Neural progenitor cell (in vitro differentiated cells): ENCODE measurements around the gene EVA1A.

Experiments
- EZH2 ChIP-seq: fragments of 200-600 bp; sonication (generic); IDR thresholded peaks from 2 replicates; pipeline ENCODE4 v1.6.1; 2017; ENCODE audit warnings: antibody characterized with exemption, mild to moderate bottlenecking, moderate library complexity
- TF ChIP-seq, protein P1 (sequence below): fragments of 200-600 bp; sonication (generic); IDR thresholded peaks from 2 replicates; pipeline ENCODE4 v1.5.1; 2017; ENCODE audit warnings: antibody characterized with exemption, mild to moderate bottlenecking

DNA sequence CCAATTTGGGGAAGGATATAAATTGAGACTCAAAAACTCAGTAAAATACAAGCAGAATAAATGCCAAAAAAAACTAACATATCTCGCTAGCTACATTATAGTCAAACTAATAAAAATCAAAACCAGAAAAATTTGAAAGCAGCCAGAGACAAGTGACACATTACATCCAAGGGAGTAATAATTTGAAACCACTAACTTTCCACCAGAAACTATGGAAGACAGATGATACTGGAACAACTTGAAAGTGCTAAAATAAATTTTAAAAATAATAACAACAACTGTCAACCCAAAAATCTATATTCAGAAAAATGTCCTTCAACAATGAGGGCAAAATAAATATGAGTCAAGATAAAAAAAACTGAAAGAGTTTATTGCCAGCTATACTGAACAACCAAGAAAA is 110.7 kb downstream of the EVA1A start:
- TF ChIP-seq EZH2, result no peak
- TF ChIP-seq, protein P1, sequence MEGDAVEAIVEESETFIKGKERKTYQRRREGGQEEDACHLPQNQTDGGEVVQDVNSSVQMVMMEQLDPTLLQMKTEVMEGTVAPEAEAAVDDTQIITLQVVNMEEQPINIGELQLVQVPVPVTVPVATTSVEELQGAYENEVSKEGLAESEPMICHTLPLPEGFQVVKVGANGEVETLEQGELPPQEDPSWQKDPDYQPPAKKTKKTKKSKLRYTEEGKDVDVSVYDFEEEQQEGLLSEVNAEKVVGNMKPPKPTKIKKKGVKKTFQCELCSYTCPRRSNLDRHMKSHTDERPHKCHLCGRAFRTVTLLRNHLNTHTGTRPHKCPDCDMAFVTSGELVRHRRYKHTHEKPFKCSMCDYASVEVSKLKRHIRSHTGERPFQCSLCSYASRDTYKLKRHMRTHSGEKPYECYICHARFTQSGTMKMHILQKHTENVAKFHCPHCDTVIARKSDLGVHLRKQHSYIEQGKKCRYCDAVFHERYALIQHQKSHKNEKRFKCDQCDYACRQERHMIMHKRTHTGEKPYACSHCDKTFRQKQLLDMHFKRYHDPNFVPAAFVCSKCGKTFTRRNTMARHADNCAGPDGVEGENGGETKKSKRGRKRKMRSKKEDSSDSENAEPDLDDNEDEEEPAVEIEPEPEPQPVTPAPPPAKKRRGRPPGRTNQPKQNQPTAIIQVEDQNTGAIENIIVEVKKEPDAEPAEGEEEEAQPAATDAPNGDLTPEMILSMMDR, result no peak
